Thyroid gland (tissue), 4 donors: ENCODE results near the gene TSPAN32. TPM values are rescaled to one million over a fixed set of nuclear protein-coding genes. Genes with fewer than 3 reads are reported as not detected.
A peak's percentile ranks its signal among the peaks of the same experiment; 100 is the strongest.

Source experiments
- DNase-seq, 2 donors: peaks; one replicate each; pipeline ENCODE4 v3.0.0-alpha.2; 2019
- H3K27ac ChIP-seq, 3 donors: fragments of 200-600 bp; sonication (generic); 1 replicate in 2 of 3; 2 replicates in 1 of 3; pipeline ENCODE4 v1.5.1; 2016 to 2019; ENCODE audit warnings: mild to moderate bottlenecking in 1 of 3, moderate library complexity in 1 of 3
- H3K27me3 ChIP-seq: fragments of 200-600 bp; sonication (generic); one replicate; pipeline ENCODE4 v1.5.1; 2019
- H3K36me3 ChIP-seq, 2 donors: fragments of 200-600 bp; sonication (generic); one replicate each; pipeline ENCODE4 v1.5.1; 2016 to 2019
- H3K4me1 ChIP-seq, 2 donors: fragments of 200-600 bp; sonication (generic); one replicate each; pipeline ENCODE4 v1.5.1; 2017 to 2019
- H3K4me3 ChIP-seq, 3 donors: fragments of 200-600 bp; sonication (generic); replicated peaks in 1 of 3; 1 replicate in 2 of 3; 2 replicates in 1 of 3; pipeline ENCODE4 v1.5.1; 2016; ENCODE audit warnings: mild to moderate bottlenecking in 1 of 3
- H3K9me3 ChIP-seq: fragments of 200-600 bp; sonication (generic); one replicate; pipeline ENCODE4 v1.5.1; 2017
- CTCF ChIP-seq, 6 experiments: fragments of 200-600 bp in 3 of 6; fragments of 450-650 bp in 3 of 6; sonication (generic) in 3 of 6; IDR thresholded peaks; one replicate each; pipeline ENCODE4 v1.5.1; 2016 to 2019; ENCODE audit warnings: antibody characterized with exemption in 6 of 6, mild to moderate bottlenecking in 2 of 6, inconsistent platforms in 1 of 6, moderate library complexity in 1 of 6
- POLR2A ChIP-seq, 2 donors: fragments of 450-650 bp; IDR thresholded peaks; one replicate each; pipeline ENCODE4 v1.6.1; 2017; ENCODE audit warnings: antibody characterized with exemption in 2 of 2, mild to moderate bottlenecking in 2 of 2, moderate library complexity in 1 of 2
- WGBS, 2 donors: methylation state at CpG; one replicate each; pipeline ENCODE4 v1.1.5; 2017; 5-methylcytosine and 5-hydroxymethylcytosine counted together
- intact Hi-C: fragments of 100-400 bp; cut with DNase I; formaldehyde crosslinking; loops from one replicate; pipeline ENCODE4 v1.15.1; 2023
- total RNA-seq, 4 donors: library from RNA; depleted of rRNA; stranded (reverse); fragments of >200 nt; gene quantifications; one replicate each; pipeline ENCODE4 v1.2.3, GENCODE V29; 2016

Gene TSPAN32
- total RNA-seq, 4 donors from 2014 or later = 0.33 to 0.45 TPM; not detected in 2

- WGBS, 2 donors = 86 to 98% methylated on average over 3 of the region's 3 CpGs
- Histone ChIP-seq H3K27ac (no peak overlapping the region), H3K36me3 (no peaks in the 10 kb centered on the region), H3K4me3 (no peak overlapping the region), H3K9me3 (no peaks in the 10 kb centered on the region), H3K27me3 (no peaks in the 10 kb centered on the region), H3K4me1 (no peaks in the 10 kb centered on the region)
- no peak for TF ChIP-seq POLR2A (IDR thresholded peaks at IDR 0.05)
- no peak for TF ChIP-seq CTCF (IDR thresholded peaks at IDR 0.05)
- intact Hi-C loops = no loop called here
- DNase-seq = no peak
Measured at GRCh38 chr11:2342557-2342956, 40.7 kb downstream of the TSPAN32 start.

- TF ChIP-seq CTCF (IDR thresholded peaks at IDR 0.05) (no peak), POLR2A (IDR thresholded peaks at IDR 0.05) (no peak)
- no peaks in the 10 kb centered on the region for H3K4me1 ChIP-seq
- no peaks in the 10 kb centered on the region for H3K27me3 ChIP-seq
- DNase-seq = peak; percentile 19 to 32
- H3K27ac ChIP-seq = no peak overlapping the region
- 47 to 50% methylated on average over 4 to 5 of the region's 5 CpGs for WGBS, 2 donors
- no peak overlapping the region for H3K4me3 ChIP-seq
- intact Hi-C loops = no loop called here
- no peaks in the 10 kb centered on the region for H3K36me3 ChIP-seq
- no peaks in the 10 kb centered on the region for H3K9me3 ChIP-seq
Measured at GRCh38 chr11:2342981-2343380, 41.2 kb downstream of the TSPAN32 start.

- H3K27ac ChIP-seq = no peak overlapping the region
- TF ChIP-seq CTCF (IDR thresholded peaks at IDR 0.05) (no peak), POLR2A (IDR thresholded peaks at IDR 0.05) (no peak)
- intact Hi-C loops = no loop called here
- 86% methylated on average over 4 of the region's 4 CpGs for WGBS, 2 donors
- H3K4me3 ChIP-seq = no peak overlapping the region
- no peaks in the 10 kb centered on the region for H3K27me3 ChIP-seq
- H3K36me3 ChIP-seq = no peaks in the 10 kb centered on the region
- H3K9me3 ChIP-seq = no peaks in the 10 kb centered on the region
- DNase-seq = no peak
- no peaks in the 10 kb centered on the region for H3K4me1 ChIP-seq
Measured at GRCh38 chr11:2343502-2343901, 41.7 kb downstream of the TSPAN32 start.

- no peak for DNase-seq
- no peaks in the 10 kb centered on the region for H3K9me3 ChIP-seq
- no peak overlapping the region for H3K27ac ChIP-seq
- intact Hi-C loops = no loop called here
- no peaks in the 10 kb centered on the region for H3K27me3 ChIP-seq
- no peaks in the 10 kb centered on the region for H3K4me1 ChIP-seq
- H3K4me3 ChIP-seq = no peak overlapping the region
- WGBS, 2 donors = 77 to 90% methylated on average over 2 of the region's 2 CpGs
- H3K36me3 ChIP-seq = no peaks in the 10 kb centered on the region
- TF ChIP-seq CTCF (IDR thresholded peaks at IDR 0.05) (no peak), POLR2A (IDR thresholded peaks at IDR 0.05) (no peak)
Measured at GRCh38 chr11:2345050-2345449, 43.2 kb downstream of the TSPAN32 start.

GRCh38 chr11:2346014-2346413, 44.2 kb downstream of the TSPAN32 start:
- no peak overlapping the region for H3K4me3 ChIP-seq
- TF ChIP-seq POLR2A (IDR thresholded peaks at IDR 0.05) (no peak), CTCF (IDR thresholded peaks at IDR 0.05) (no peak)
- 82 to 90% methylated on average over 4 of the region's 4 CpGs for WGBS, 2 donors
- no peak for DNase-seq
- H3K36me3 ChIP-seq = no peaks in the 10 kb centered on the region
- no peak overlapping the region for H3K27ac ChIP-seq
- no peaks in the 10 kb centered on the region for H3K9me3 ChIP-seq
- no peaks in the 10 kb centered on the region for H3K27me3 ChIP-seq
- intact Hi-C loops = no loop called here
- H3K4me1 ChIP-seq = no peaks in the 10 kb centered on the region
